Right lobe of liver (tissue), 4 donors: ENCODE data around the gene NECAP2.

ENCODE experiments used
- CTCF ChIP-seq, 4 donors: fragments of 200-600 bp in 3 of 4; fragments of 450-650 bp in 1 of 4; IDR thresholded peaks; one replicate each; pipeline versions ENCODE4 v1.5.1 to v1.8.0; 2016 to 2022; ENCODE audit warnings: antibody characterized with exemption in 4 of 4, mild to moderate bottlenecking in 2 of 4
- POLR2A ChIP-seq: fragments of 450-650 bp; IDR thresholded peaks from one replicate; pipeline ENCODE4 v1.6.1; 2017; ENCODE audit warnings: antibody characterized with exemption, mild to moderate bottlenecking
- donor health status: DM: no; HTN: no; CAD: no.
- donor health status: DM: no; HTN: no; CAD: no.
- donor health status: DM: no; HTN: yes; CAD: no.

GRCh38 chr1:16438516-16438915, 2.0 kb upstream of the NECAP2 start:
- no peak for TF ChIP-seq POLR2A
- TF ChIP-seq CTCF (IDR thresholded peaks at IDR 0.05), result no peak
